Measurements from ENCODE around the gene RTTN.

The RTTN gene

GRCh38 chr18:70025580-70025979 is 179.9 kb downstream of the RTTN start:
- H3K9me3 ChIP-seq (ENCODE audit: control insufficient read depth in 1 of 2, low read length in 2 of 2): no peaks in the 10 kb centered on the region
- no peaks in the 10 kb centered on the region for H3K27me3 ChIP-seq (ENCODE audit: low read depth, low read length)
- H3K27ac ChIP-seq (ENCODE audit: low read length): no peak overlapping the region
- no peak overlapping the region for H3K4me3 ChIP-seq (ENCODE audit: low read depth in 1 of 2, low read length in 2 of 2)
- H3K36me3 ChIP-seq (ENCODE audit: control insufficient read depth in 1 of 2, insufficient read depth in 2 of 2, low read length in 2 of 2): peaks cover 11 to 41% of the 10 kb centered on the region in 2 donors
- H3K4me1 ChIP-seq (ENCODE audit: control insufficient read depth in 1 of 2, insufficient read depth in 2 of 2, low read length in 2 of 2): no peaks in the 10 kb centered on the region

DNA sequence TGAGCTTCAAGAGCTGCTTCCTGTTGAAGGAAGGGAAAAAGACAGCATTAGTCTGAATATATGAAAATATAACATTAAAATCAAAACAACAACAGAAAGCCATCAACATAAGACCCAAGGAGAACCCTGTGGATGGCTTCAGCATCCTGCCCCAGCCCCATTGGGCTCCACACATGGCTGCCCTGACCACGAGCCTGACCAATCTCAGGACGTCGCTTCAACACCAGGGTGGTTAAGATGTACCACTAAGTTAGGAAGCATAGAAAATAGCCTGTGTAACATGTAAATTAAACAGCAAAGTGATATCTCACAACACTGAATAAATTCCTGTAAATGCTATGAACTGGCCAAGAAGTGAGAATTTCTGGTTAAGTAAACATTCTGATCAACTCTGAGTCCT is 180.7 kb downstream of the RTTN start:
- Histone ChIP-seq H3K4me1 (ENCODE audit: control insufficient read depth in 1 of 2, insufficient read depth in 2 of 2, low read length in 2 of 2) (no peaks in the 10 kb centered on the region), H3K36me3 (ENCODE audit: control insufficient read depth in 1 of 2, insufficient read depth in 2 of 2, low read length in 2 of 2) (peaks cover 9 to 39% of the 10 kb centered on the region in 2 donors), H3K4me3 (ENCODE audit: low read depth in 1 of 2, low read length in 2 of 2) (no peak overlapping the region), H3K9me3 (ENCODE audit: control insufficient read depth in 1 of 2, low read length in 2 of 2) (no peaks in the 10 kb centered on the region), H3K27me3 (ENCODE audit: low read depth, low read length) (no peaks in the 10 kb centered on the region), H3K27ac (ENCODE audit: low read length) (no peak overlapping the region)

DNA sequence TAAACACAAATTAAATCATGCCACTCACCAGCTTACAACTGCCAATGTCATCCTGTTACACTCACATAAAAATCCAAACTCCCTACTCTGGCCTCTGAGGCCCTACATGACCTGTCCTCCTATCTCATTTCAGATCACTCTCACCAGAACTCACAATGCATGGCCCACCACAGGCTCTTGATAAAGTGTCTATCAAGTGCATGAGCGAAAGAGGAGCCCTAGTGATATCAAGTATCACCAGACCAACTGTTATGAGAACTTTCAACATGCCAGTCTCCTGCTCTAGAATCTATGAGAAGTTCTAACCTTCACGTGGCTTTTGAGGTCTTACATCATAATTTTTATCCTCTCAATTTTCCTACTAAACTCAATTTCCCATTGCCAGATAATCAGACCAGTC is 181.4 kb downstream of the RTTN start:
- no peak overlapping the region for H3K4me3 ChIP-seq (ENCODE audit: low read depth in 1 of 2, low read length in 2 of 2)
- H3K4me1 ChIP-seq (ENCODE audit: control insufficient read depth in 1 of 2, insufficient read depth in 2 of 2, low read length in 2 of 2): no peaks in the 10 kb centered on the region
- H3K9me3 ChIP-seq (ENCODE audit: control insufficient read depth in 1 of 2, low read length in 2 of 2): no peaks in the 10 kb centered on the region
- H3K36me3 ChIP-seq (ENCODE audit: control insufficient read depth in 1 of 2, insufficient read depth in 2 of 2, low read length in 2 of 2): peaks cover 3 to 37% of the 10 kb centered on the region in 2 donors
- H3K27me3 ChIP-seq (ENCODE audit: low read depth, low read length): no peaks in the 10 kb centered on the region
- H3K27ac ChIP-seq (ENCODE audit: low read length): no peak overlapping the region

- H3K4me3 ChIP-seq (ENCODE audit: low read depth in 1 of 2, low read length in 2 of 2): no peak overlapping the region
- no peak overlapping the region for H3K27ac ChIP-seq (ENCODE audit: low read length)
- no peaks in the 10 kb centered on the region for H3K9me3 ChIP-seq (ENCODE audit: control insufficient read depth in 1 of 2, low read length in 2 of 2)
- no peaks in the 10 kb centered on the region for H3K4me1 ChIP-seq (ENCODE audit: control insufficient read depth in 1 of 2, insufficient read depth in 2 of 2, low read length in 2 of 2)
- H3K27me3 ChIP-seq (ENCODE audit: low read depth, low read length): no peaks in the 10 kb centered on the region
- peaks cover 3 to 34% of the 10 kb centered on the region in 2 donors for H3K36me3 ChIP-seq (ENCODE audit: control insufficient read depth in 1 of 2, insufficient read depth in 2 of 2, low read length in 2 of 2)
Observed at GRCh38 chr18:70022636-70023035, 182.9 kb downstream of the RTTN start.

DNA sequence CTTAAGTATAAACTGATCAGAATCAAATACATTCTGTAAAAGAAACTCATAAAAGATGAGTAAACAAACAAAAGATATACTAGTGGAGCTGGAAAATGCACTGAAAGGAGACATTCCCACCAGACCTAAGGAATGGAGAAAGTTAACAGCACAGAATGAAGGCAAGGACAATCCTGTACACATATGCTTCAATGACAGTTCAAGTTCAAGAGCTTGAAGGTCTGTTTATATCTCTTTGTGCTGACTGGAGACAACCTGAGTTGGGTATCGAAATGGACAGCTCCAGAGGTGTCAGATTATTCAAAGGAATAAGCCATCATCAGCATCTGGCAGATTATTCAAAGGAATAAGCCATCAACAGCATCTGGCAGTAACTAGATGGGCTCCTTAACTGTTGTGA is 184.0 kb downstream of the RTTN start:
- peaks cover 3 to 45% of the 10 kb centered on the region in 2 donors for H3K36me3 ChIP-seq (ENCODE audit: control insufficient read depth in 1 of 2, insufficient read depth in 2 of 2, low read length in 2 of 2)

GRCh38 chr18:70021043-70021442 is 184.4 kb downstream of the RTTN start:
- no peaks in the 10 kb centered on the region for H3K4me1 ChIP-seq (ENCODE audit: control insufficient read depth in 1 of 2, insufficient read depth in 2 of 2, low read length in 2 of 2)
- no peaks in the 10 kb centered on the region for H3K9me3 ChIP-seq (ENCODE audit: control insufficient read depth in 1 of 2, low read length in 2 of 2)
- no peak overlapping the region for H3K27ac ChIP-seq (ENCODE audit: low read length)
- peaks cover 3 to 48% of the 10 kb centered on the region in 2 donors for H3K36me3 ChIP-seq (ENCODE audit: control insufficient read depth in 1 of 2, insufficient read depth in 2 of 2, low read length in 2 of 2)
- no peak overlapping the region for H3K4me3 ChIP-seq (ENCODE audit: low read depth in 1 of 2, low read length in 2 of 2)
- H3K27me3 ChIP-seq (ENCODE audit: low read depth, low read length): no peaks in the 10 kb centered on the region

More for the DNA sequence above, 184.0 kb downstream of the RTTN start:
- H3K4me3 ChIP-seq (ENCODE audit: low read depth in 1 of 2, low read length in 2 of 2): no peak overlapping the region
- no peaks in the 10 kb centered on the region for H3K9me3 ChIP-seq (ENCODE audit: control insufficient read depth in 1 of 2, low read length in 2 of 2)
- H3K27me3 ChIP-seq (ENCODE audit: low read depth, low read length): no peaks in the 10 kb centered on the region
- H3K27ac ChIP-seq (ENCODE audit: low read length): no peak overlapping the region
- H3K4me1 ChIP-seq (ENCODE audit: control insufficient read depth in 1 of 2, insufficient read depth in 2 of 2, low read length in 2 of 2): no peaks in the 10 kb centered on the region

DNA sequence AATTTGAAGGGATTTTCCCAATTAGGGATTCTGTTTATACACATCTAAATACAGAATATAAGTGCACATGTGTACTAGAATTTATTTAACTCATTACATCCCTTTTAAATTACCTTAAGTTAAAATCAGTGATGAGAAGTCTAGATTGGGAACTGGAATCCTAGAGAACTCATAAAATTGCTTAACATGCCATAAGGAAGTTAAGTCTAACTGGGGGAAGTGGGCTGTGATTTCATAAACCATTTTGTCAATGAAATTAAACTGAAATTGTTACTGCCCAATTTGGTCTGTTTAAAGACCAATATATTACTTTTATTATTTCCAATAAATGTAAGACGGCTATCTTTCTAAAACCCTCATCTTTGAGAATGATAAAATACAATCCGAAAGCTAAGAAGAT is 185.5 kb downstream of the RTTN start:
- Histone ChIP-seq H3K4me3 (ENCODE audit: low read depth in 1 of 2, low read length in 2 of 2) (no peak overlapping the region), H3K36me3 (ENCODE audit: control insufficient read depth in 1 of 2, insufficient read depth in 2 of 2, low read length in 2 of 2) (peaks cover 10 to 53% of the 10 kb centered on the region in 2 donors), H3K9me3 (ENCODE audit: control insufficient read depth in 1 of 2, low read length in 2 of 2) (no peaks in the 10 kb centered on the region)

DNA sequence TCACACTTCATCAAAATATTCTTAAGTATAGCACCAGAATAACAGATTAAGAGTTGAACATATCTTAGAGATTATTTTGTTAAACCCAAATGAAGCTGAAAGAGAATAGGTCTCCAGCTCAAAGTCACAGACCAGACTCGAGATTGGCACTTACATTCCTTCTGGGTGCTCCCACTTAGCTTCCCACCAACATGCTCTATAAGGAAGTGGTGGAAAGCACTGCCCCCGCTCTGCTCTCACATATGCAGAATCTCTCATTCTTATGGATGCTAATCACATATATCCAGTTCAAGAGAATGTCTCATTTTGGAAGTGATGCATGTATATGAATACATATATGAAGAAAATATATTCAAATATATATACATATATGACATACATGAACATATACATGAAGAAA is 186.4 kb downstream of the RTTN start:
- Histone ChIP-seq H3K4me1 (ENCODE audit: control insufficient read depth in 1 of 2, insufficient read depth in 2 of 2, low read length in 2 of 2) (no peaks in the 10 kb centered on the region), H3K9me3 (ENCODE audit: control insufficient read depth in 1 of 2, low read length in 2 of 2) (no peaks in the 10 kb centered on the region), H3K27me3 (ENCODE audit: low read depth, low read length) (no peaks in the 10 kb centered on the region), H3K36me3 (ENCODE audit: control insufficient read depth in 1 of 2, insufficient read depth in 2 of 2, low read length in 2 of 2) (peaks cover 9 to 46% of the 10 kb centered on the region in 2 donors), H3K4me3 (ENCODE audit: low read depth in 1 of 2, low read length in 2 of 2) (no peak overlapping the region), H3K27ac (ENCODE audit: low read length) (no peak overlapping the region)

More for the DNA sequence above, 185.5 kb downstream of the RTTN start:
- Histone ChIP-seq H3K4me1 (ENCODE audit: control insufficient read depth in 1 of 2, insufficient read depth in 2 of 2, low read length in 2 of 2) (no peaks in the 10 kb centered on the region), H3K27me3 (ENCODE audit: low read depth, low read length) (no peaks in the 10 kb centered on the region), H3K27ac (ENCODE audit: low read length) (no peak overlapping the region)

GRCh38 chr18:70015127-70015526 is 190.4 kb downstream of the RTTN start:
- Histone ChIP-seq H3K4me1 (ENCODE audit: control insufficient read depth in 1 of 2, insufficient read depth in 2 of 2, low read length in 2 of 2) (no peaks in the 10 kb centered on the region), H3K27ac (ENCODE audit: low read length) (no peak overlapping the region), H3K9me3 (ENCODE audit: control insufficient read depth in 1 of 2, low read length in 2 of 2) (peaks cover 0 to under 1% of the 10 kb centered on the region in 2 donors), H3K27me3 (ENCODE audit: low read depth, low read length) (no peaks in the 10 kb centered on the region), H3K4me3 (ENCODE audit: low read depth in 1 of 2, low read length in 2 of 2) (no peak overlapping the region), H3K36me3 (ENCODE audit: control insufficient read depth in 1 of 2, insufficient read depth in 2 of 2, low read length in 2 of 2) (peaks cover 7 to 22% of the 10 kb centered on the region in 2 donors)

DNA sequence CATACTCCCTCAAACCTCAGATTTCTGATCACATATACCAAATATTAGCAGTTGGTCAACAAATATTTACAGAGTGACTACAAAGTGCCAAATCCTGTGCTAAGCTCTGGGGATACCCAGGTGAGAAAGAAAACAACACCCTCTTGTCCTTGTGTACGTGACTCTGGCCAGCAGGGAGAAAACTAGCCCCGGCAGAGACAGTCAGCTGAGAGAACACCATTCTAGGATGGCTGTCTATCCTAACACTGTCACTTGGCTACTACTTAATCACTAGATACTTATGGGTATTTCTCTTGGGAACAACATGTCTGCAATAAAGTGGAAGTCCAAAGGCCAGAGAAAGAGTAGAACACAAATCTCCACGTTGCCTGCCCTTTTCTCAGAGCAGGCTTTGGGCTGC is 199.9 kb downstream of the RTTN start:
- peaks cover 0 to 19% of the 10 kb centered on the region in 2 donors for H3K36me3 ChIP-seq (ENCODE audit: control insufficient read depth in 1 of 2, insufficient read depth in 2 of 2, low read length in 2 of 2)
- H3K27ac ChIP-seq (ENCODE audit: low read length): no peak overlapping the region
- H3K4me3 ChIP-seq (ENCODE audit: low read depth in 1 of 2, low read length in 2 of 2): no peak overlapping the region
- H3K9me3 ChIP-seq (ENCODE audit: control insufficient read depth in 1 of 2, low read length in 2 of 2): peaks cover 0 to 3% of the 10 kb centered on the region in 2 donors
- H3K27me3 ChIP-seq (ENCODE audit: low read depth, low read length): no peaks in the 10 kb centered on the region
- no peaks in the 10 kb centered on the region for H3K4me1 ChIP-seq (ENCODE audit: control insufficient read depth in 1 of 2, insufficient read depth in 2 of 2, low read length in 2 of 2)

DNA sequence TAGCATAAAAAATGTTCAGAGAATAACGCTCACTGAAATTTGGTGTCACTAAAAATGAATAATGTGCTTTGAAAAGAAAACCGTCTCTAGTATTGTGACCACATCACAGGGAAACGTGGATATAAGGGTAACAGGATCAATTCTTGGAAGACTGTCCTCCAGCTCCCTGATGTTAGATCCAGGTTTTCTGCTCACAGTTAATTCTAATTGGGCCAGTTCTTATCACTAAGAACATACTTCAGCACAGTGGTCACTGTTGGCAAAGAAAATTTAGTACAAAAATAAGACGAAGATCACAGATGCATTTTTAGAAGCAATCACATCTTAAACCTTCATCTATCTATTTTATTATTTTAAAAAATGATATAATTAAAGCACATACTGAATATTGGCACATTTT is 200.8 kb downstream of the RTTN start:
- no peaks in the 10 kb centered on the region for H3K4me1 ChIP-seq (ENCODE audit: control insufficient read depth in 1 of 2, insufficient read depth in 2 of 2, low read length in 2 of 2)
- H3K27me3 ChIP-seq (ENCODE audit: low read depth, low read length): no peaks in the 10 kb centered on the region
- H3K4me3 ChIP-seq (ENCODE audit: low read depth in 1 of 2, low read length in 2 of 2): no peak overlapping the region
- peaks cover 0 to 20% of the 10 kb centered on the region in 2 donors for H3K36me3 ChIP-seq (ENCODE audit: control insufficient read depth in 1 of 2, insufficient read depth in 2 of 2, low read length in 2 of 2)
- H3K27ac ChIP-seq (ENCODE audit: low read length): no peak overlapping the region
- H3K9me3 ChIP-seq (ENCODE audit: control insufficient read depth in 1 of 2, low read length in 2 of 2): no peaks in the 10 kb centered on the region

DNA sequence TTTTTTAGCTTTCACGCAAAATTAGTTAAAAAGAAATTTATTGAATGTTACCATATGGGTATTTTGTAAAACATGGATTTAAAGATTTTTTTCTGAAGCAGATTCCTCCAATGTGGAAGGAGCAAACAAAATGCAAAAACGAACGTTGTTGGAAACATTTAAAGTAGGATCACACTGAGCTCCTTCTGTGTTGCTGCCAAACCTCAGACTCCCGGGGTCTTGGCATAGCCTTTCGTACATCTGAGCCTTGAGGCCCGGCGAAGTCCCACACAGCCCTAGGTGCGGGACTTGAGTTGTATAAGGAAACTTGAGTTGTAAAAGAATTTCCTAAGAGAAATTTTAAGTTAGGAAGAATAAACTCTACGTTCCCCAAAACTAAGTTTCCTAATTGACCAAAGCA is 205.8 kb downstream of the RTTN start:
- Histone ChIP-seq H3K36me3 (ENCODE audit: control insufficient read depth in 1 of 2, insufficient read depth in 2 of 2, low read length in 2 of 2) (peaks cover 0 to 13% of the 10 kb centered on the region in 2 donors), H3K9me3 (ENCODE audit: control insufficient read depth in 1 of 2, low read length in 2 of 2) (no peaks in the 10 kb centered on the region), H3K4me1 (ENCODE audit: control insufficient read depth in 1 of 2, insufficient read depth in 2 of 2, low read length in 2 of 2) (no peaks in the 10 kb centered on the region), H3K27ac (ENCODE audit: low read length) (no peak overlapping the region), H3K27me3 (ENCODE audit: low read depth, low read length) (no peaks in the 10 kb centered on the region), H3K4me3 (ENCODE audit: low read depth in 1 of 2, low read length in 2 of 2) (no peak overlapping the region)

Measured in muscle layer of duodenum (tissue), 2 donors.